ENCODE results near the gene SPSB4.

GRCh38 chr3:141074529-141074928 lies 23.4 kb downstream of the SPSB4 start:
- no peak for TF ChIP-seq CTCF (IDR thresholded peaks at IDR 0.05 in 8 of 11, conservative IDR thresholded peaks at IDR 0.05 in 3 of 11)
- no peak for TF ChIP-seq POLR2AphosphoS5 (IDR thresholded peaks at IDR 0.05)
